Esophagus squamous epithelium (tissue), 5 donors: ENCODE results near the gene SMYD4. TPM values are rescaled to one million over a fixed set of nuclear protein-coding genes. Genes with fewer than 3 reads are reported as not detected.
A peak's percentile ranks its signal among the peaks of the same experiment; 100 is the strongest.

Source experiments
- DNase-seq: peaks from one replicate; lab custom pipeline; 2025; lab: John Stamatoyannopoulos, UW
- H3K27ac ChIP-seq, 4 donors: fragments of 200-600 bp; sonication (generic); one replicate each; pipeline ENCODE4 v1.5.1; 2016 to 2019; ENCODE audit warnings: mild to moderate bottlenecking in 1 of 4
- H3K27me3 ChIP-seq, 4 donors: fragments of 200-600 bp; sonication (generic); 1 replicate in 3 of 4; 2 replicates in 1 of 4; pipeline versions ENCODE4 v1.5.1 to v1.6.0; 2017 to 2021; ENCODE audit warnings: antibody characterized with exemption in 1 of 4
- H3K36me3 ChIP-seq, 3 donors: fragments of 200-600 bp; sonication (generic); one replicate each; pipeline ENCODE4 v1.5.1; 2016 to 2019
- H3K4me1 ChIP-seq, 3 donors: fragments of 200-600 bp; sonication (generic); one replicate each; pipeline ENCODE4 v1.5.1; 2017 to 2019
- H3K4me3 ChIP-seq, 4 donors: fragments of 200-600 bp; sonication (generic); 1 replicate in 3 of 4; 2 replicates in 1 of 4; pipeline ENCODE4 v1.5.1; 2016 to 2019; ENCODE audit warnings: mild to moderate bottlenecking in 2 of 4, moderate library complexity in 1 of 4
- H3K9me3 ChIP-seq, 3 donors: fragments of 200-600 bp; sonication (generic); one replicate each; pipeline ENCODE4 v1.5.1; 2016 to 2019
- POLR2A ChIP-seq, 4 donors: fragments of 450-650 bp; IDR thresholded peaks; one replicate each; pipeline ENCODE4 v1.6.1; 2017; ENCODE audit warnings: antibody characterized with exemption in 4 of 4, mild to moderate bottlenecking in 4 of 4, moderate library complexity in 3 of 4
- WGBS, 2 donors: methylation state at CpG; one replicate each; pipeline ENCODE4 v1.1.5; 2018; 5-methylcytosine and 5-hydroxymethylcytosine counted together
- intact Hi-C: fragments of 100-400 bp; cut with DNase I; formaldehyde crosslinking; loops from one replicate; pipeline ENCODE4 v1.15.0; 2022
- total RNA-seq, 4 donors: library from RNA; depleted of rRNA; stranded (reverse); fragments of >200 nt; gene quantifications; one replicate each; pipeline ENCODE4 v1.1.0, GENCODE V29; 2016
- TF ChIP-seq, protein P1 (sequence below), 6 experiments: fragments of 450-650 bp in 4 of 6; fragments of 200-600 bp in 2 of 6; sonication (generic) in 2 of 6; IDR thresholded peaks; one replicate each; pipeline ENCODE4 v1.5.1; 2016 to 2019; ENCODE audit warnings: antibody characterized with exemption in 6 of 6, mild to moderate bottlenecking in 4 of 6, moderate library complexity in 4 of 6
- donor health status: DM: yes; HTN: yes; CAD: no.

SMYD4 gene, protein sequence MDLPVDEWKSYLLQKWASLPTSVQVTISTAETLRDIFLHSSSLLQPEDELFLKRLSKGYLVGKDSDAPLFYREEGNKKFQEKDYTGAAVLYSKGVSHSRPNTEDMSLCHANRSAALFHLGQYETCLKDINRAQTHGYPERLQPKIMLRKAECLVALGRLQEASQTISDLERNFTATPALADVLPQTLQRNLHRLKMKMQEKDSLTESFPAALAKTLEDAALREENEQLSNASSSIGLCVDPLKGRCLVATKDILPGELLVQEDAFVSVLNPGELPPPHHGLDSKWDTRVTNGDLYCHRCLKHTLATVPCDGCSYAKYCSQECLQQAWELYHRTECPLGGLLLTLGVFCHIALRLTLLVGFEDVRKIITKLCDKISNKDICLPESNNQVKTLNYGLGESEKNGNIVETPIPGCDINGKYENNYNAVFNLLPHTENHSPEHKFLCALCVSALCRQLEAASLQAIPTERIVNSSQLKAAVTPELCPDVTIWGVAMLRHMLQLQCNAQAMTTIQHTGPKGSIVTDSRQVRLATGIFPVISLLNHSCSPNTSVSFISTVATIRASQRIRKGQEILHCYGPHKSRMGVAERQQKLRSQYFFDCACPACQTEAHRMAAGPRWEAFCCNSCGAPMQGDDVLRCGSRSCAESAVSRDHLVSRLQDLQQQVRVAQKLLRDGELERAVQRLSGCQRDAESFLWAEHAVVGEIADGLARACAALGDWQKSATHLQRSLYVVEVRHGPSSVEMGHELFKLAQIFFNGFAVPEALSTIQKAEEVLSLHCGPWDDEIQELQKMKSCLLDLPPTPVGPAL
- total RNA-seq, result 1 to 10 TPM; 5.0 to 9.0 (median 6.5) TPM

DNA sequence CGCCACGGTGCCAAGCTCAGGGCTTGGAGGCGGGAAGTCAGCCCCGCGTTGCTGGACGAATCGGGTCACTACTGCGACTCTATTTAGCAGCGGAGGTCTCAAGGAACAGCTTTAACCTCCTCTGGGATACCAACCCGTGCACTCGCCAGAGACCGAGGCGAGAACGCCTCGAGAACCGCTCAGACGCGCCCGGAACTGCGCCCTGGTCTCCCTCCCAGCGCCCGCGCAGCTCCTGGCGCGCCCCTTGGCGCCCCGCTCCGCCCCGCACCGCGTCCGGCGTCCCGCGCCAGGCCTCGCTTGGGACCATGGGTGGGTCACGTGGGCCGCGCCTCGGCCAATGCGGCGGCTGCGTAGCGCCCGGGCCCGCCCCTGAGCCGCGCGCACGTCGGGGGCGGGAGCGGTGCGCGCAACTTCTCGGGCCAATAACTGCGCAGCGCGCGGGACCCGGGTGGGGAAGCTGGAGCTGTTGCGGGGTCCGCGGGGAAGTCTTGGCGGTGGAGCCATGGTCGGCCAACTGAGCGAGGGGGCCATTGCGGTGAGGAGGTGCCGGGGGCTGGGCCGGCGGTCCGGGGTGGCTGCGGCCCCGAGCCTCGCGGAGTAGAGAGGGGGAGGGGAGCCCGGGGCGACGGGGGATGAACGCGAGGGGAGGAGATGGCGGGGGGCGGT, at the start of gene SMYD4, which contains the start of gene RPA1:
Gene SMYD4, minus strand, starts transcription at position 311 of the 666 bp plus-strand sequence. CDS start 1,908 bp downstream, outside the sequence.
Gene RPA1, plus strand, starts transcription at position 414 of the 666 bp plus-strand sequence. Its CDS starts 89 bp downstream, at position 503.
- H3K4me1 ChIP-seq, result peaks cover 5 to 37% (median 20%) of the 10 kb centered on the region in 3 donors
- H3K27me3 ChIP-seq, result no peaks in the 10 kb centered on the region
- intact Hi-C loops, result no loop called here
- TF ChIP-seq, protein P1, sequence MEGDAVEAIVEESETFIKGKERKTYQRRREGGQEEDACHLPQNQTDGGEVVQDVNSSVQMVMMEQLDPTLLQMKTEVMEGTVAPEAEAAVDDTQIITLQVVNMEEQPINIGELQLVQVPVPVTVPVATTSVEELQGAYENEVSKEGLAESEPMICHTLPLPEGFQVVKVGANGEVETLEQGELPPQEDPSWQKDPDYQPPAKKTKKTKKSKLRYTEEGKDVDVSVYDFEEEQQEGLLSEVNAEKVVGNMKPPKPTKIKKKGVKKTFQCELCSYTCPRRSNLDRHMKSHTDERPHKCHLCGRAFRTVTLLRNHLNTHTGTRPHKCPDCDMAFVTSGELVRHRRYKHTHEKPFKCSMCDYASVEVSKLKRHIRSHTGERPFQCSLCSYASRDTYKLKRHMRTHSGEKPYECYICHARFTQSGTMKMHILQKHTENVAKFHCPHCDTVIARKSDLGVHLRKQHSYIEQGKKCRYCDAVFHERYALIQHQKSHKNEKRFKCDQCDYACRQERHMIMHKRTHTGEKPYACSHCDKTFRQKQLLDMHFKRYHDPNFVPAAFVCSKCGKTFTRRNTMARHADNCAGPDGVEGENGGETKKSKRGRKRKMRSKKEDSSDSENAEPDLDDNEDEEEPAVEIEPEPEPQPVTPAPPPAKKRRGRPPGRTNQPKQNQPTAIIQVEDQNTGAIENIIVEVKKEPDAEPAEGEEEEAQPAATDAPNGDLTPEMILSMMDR (IDR thresholded peaks at IDR 0.05), result peak in 2 of 6 experiments; percentile 14 to 31
- TF ChIP-seq POLR2A (IDR thresholded peaks at IDR 0.05), result peak in 3 of 4 donors; percentile 69 to 89 (median 83)
- 0% methylated on average over 6 of the region's 83 CpGs; no CpG with 5 or more reads in 1 of the 2 donors for WGBS, 2 donors
- peak within 1 kb of the TSS; percentile 87 to 94 (median 90) for H3K27ac ChIP-seq
- H3K36me3 ChIP-seq, result peaks cover 0 to 30% (median 5%) of the 10 kb centered on the region in 3 donors
- H3K4me3 ChIP-seq, result peak within 1 kb of the TSS; percentile 76 to 85 (median 80)
- no peaks in the 10 kb centered on the region for H3K9me3 ChIP-seq
- DNase-seq, result peak; percentile 18

GRCh38 chr17:1878419-1879121, 48.9 kb upstream of the SMYD4 start:
- Histone ChIP-seq H3K27ac (no peak overlapping the region), H3K9me3 (no peaks in the 10 kb centered on the region), H3K27me3 (no peaks in the 10 kb centered on the region), H3K4me3 (no peak overlapping the region), H3K4me1 (no peaks in the 10 kb centered on the region), H3K36me3 (peaks cover 12 to 100% (median 50%) of the 10 kb centered on the region in 3 donors)
- DNase-seq, result no peak
- intact Hi-C loops, result no loop called here
- TF ChIP-seq POLR2A (IDR thresholded peaks at IDR 0.05), result no peak
- TF ChIP-seq, protein P1 (IDR thresholded peaks at IDR 0.05), result no peak
- WGBS, 2 donors, result 73% methylated on average over 12 to 17 of the region's 17 CpGs

- intact Hi-C loops, result no loop called here
- DNase-seq, result no peak
- WGBS, 2 donors, result 76 to 78% methylated on average over 4 of the region's 4 CpGs
- no peaks in the 10 kb centered on the region for H3K4me1 ChIP-seq
- TF ChIP-seq, protein P1 (IDR thresholded peaks at IDR 0.05), result no peak
- TF ChIP-seq POLR2A (IDR thresholded peaks at IDR 0.05), result no peak
- no peak overlapping the region for H3K27ac ChIP-seq
- no peaks in the 10 kb centered on the region for H3K9me3 ChIP-seq
- no peak overlapping the region for H3K4me3 ChIP-seq
- H3K27me3 ChIP-seq, result no peaks in the 10 kb centered on the region
- H3K36me3 ChIP-seq, result peaks cover 5 to 98% (median 41%) of the 10 kb centered on the region in 3 donors
Measured at GRCh38 chr17:1875597-1875996, 45.9 kb upstream of the SMYD4 start.

GRCh38 chr17:1873418-1873817, 43.7 kb upstream of the SMYD4 start:
- no peaks in the 10 kb centered on the region for H3K9me3 ChIP-seq
- H3K4me1 ChIP-seq, result no peaks in the 10 kb centered on the region
- no peak overlapping the region for H3K4me3 ChIP-seq
- TF ChIP-seq, protein P1 (IDR thresholded peaks at IDR 0.05), result no peak
- TF ChIP-seq POLR2A (IDR thresholded peaks at IDR 0.05), result no peak
- peaks cover 0 to 97% (median 20%) of the 10 kb centered on the region in 3 donors for H3K36me3 ChIP-seq
- DNase-seq, result no peak
- no peaks in the 10 kb centered on the region for H3K27me3 ChIP-seq
- intact Hi-C loops, result no loop called here
- no peak overlapping the region for H3K27ac ChIP-seq
- WGBS, 2 donors, result 78 to 94% methylated on average over 5 to 9 of the region's 9 CpGs
